Inflammatory macrophage (primary cell): ENCODE data around the gene NAV2.

Experiments used
- DNase-seq, 2 donors: peaks; one replicate each; pipeline ENCODE4 v3.0.0-alpha.2; 2020 to 2022

NAV2 gene

DNA sequence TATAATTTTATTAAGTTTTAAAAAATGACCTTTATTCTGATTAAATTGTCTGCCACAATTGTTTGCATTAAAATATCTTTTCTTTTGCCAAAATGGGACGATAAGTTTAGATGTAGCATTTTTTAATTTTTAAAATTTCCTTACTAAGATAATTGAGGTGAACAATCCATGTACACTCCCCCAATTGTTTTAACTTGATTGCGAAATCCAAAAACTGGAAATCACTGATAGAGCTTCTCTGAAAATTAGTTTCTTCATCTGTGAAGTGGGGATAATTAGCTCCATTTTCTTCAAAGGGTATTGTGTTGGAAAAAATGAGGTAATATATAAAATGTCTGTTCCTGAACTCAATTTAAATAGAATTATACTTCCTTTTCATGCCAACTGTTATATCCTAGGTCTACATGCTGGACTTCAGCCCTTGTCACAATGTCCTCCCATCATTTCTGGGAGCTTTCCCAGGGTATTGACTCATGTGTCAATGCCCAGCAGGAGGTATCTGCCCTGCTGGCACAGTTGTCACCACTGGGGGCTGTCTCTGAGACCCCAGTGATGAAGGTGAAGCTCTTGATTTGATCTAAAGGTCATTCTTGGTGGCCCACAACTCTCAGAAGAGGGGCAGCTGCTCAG lies 28.7 kb upstream of the NAV2 start:
- DNase-seq = no peak

DNA sequence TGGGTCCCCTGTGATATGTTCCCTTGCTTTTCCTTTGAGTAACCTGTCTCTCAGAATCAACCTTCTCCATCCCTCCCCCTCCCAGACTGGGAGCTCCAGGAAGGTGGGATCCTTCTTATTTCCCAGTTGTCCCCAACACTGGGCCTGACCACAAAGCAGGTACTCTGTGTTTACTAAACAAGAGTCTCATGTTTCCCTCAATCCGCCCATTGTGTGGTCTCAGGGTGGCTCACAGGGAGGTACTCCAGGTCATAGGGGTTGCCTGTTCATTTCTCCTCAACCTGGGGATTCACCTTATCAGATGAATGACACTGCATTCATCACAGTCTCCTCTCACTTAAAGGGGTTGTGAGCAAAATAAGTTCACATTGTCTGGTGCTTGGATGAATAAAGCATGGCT lies 26.4 kb upstream of the NAV2 start:
- DNase-seq = no peak

DNA sequence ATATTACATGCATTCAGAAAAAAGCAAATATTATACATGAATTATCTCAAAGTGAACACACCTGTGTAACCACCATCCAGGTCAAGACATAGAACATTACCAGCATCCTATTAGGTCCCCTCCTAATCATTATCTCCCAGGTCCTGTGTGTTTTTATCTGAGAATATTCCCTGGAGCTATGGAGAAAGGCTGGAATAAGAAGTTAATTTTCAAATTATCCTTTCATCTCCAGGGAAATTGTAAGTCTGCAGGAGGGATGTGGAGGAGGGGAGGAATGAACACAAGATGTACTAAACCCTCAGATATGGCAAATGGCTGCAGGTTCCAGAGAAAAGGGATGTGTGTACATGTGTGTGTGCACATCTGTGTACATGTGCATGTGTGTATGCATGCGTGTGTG lies 25.2 kb upstream of the NAV2 start:
- DNase-seq = no peak

GRCh38 chr11:19689281-19690000 lies 23.2 kb upstream of the NAV2 start:
- no peak for DNase-seq

DNA sequence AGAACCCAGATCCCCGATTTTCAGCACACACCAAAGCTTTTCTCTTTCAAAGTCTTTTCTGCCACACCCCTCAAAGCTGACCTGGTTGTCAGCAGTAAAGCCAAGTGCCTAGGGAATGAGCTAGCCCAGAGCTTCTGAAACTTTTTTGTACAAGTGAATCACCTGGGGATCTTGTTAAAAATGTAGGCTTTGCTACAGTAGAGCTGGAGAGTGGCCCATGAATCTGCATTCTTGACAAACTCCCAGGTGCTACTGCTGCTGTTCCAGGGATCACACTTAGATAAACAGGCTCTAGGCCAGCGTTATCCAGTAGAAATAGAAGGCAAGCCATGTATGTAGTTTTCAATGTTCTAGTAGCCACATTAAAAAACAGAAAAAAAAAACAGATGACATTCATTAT lies 21.8 kb upstream of the NAV2 start:
- DNase-seq = no peak

GRCh38 chr11:19691815-19692500 lies 20.7 kb upstream of the NAV2 start:
- DNase-seq = no peak

GRCh38 chr11:19693146-19693545 lies 19.5 kb upstream of the NAV2 start:
- DNase-seq = no peak

DNA sequence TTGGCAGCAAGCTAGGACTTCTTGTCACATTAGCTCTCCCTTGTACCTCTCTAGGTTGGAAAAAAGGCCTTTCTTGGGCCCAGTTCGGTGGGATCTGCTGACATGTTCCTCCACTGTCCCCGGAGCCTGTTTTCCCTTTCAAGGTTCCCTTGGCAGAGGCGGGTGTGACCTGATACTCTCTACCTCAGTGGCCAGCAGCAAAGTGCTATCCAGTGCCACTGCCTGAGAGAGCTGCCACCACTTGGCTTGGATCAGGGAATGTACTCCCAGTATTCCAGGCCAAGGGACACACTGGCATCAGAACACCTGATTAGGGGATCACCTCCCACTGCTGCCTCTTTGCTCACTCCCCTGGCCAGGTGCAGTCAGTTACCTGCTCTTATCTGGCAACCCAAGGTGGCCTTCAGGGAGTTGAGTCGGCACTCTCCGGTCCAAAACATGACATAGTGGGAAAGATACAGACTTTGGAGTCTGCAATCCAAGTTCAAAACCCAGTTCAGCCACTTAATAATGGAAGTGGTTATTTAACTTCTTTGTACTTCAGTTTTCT lies 17.8 kb upstream of the NAV2 start:
- DNase-seq = no peak

DNA sequence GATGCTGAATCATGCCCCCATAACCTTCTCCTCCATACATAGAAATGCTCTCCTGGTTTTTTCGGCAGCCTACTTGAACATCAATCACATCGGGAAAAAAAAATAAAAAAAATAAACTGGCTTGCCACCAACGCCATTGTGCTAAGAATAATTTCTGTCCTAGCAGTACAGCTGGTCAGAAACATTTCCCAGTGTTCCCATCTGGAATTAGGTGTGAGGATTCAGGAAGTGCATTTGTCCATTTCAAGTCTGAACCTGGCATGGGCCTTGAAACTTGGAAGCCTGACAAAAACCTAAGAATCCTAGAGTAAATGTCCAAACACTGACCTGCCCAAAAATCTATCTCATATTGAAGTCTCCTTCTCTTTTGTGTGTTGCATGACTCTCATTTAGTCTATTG lies 16.6 kb upstream of the NAV2 start:
- DNase-seq = no peak

DNA sequence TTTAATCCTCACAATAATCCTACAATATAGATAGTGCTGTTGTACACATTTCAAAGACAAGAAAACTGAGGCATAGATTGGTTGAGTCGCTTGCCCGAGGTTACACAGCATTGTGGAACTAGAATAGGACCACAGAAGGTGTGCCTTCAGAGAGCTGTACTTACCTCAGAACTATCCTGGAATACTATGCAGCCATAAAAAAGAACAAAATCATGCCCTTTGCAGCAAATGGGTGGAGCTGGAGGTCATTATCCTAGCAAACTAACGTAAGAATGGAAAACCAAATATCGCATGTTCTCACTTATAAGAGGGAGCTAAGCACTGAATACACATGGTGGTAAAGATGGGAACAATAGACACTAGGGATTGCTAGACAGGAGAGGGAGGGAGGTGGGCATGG lies 15.7 kb upstream of the NAV2 start:
- no peak for DNase-seq

DNA sequence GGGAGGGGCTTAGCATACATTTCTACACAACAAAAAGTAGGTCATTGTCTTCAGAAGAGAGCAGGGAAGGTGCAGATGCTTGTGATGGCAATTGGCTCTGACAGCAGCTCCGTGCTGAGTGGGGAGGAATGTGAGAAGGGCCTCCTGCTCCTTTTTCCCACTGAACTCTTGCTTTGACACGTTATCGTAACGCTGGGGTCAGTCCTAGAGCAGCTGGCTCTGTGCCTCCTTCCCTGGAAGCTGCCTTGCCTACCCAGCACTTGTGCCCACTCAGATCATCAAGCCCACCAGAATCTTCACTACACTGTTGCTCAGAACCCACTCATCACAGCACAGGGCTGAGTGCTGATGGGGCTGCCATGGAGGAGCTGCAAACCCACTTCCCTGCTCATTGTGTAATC lies 14.9 kb upstream of the NAV2 start:
- no peak for DNase-seq

DNA sequence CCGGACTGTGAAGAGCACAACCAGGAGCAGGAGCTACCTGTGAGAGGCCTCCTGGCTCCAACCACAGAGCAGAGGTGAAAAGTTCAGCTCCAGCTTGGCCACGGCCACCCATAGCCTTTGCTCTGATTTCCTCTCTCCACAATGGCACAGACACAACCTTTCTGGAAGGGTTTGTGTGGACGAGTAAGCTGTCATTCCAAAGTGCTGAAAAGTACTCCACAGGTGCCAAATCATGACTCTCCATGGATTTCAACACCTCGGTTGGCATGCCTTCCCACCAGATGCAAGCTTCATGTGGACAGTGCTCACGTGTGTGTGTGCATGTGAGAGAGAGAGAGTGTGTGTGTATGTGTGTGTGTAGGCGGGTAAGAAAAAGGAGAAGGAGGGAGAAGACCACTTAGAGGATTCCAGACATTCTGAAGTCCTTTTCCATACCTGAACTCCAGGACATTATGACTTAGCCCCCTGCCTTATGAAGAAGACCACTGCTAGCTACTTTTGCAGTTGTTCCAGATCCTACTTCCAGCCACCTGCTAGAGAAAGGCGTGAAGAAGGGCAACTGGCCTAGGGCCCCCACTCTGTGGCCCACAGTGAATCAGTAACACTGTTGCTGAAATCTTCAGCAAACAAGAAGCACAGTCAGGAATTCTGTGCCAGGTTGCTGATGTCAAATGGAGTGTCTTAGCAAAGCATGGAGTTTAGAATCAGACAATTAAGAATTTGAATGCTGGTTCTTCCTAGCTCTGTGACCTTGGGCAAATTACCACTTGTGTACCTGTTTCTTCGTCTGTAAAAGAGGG lies 13.9 kb upstream of the NAV2 start:
- no peak for DNase-seq

DNA sequence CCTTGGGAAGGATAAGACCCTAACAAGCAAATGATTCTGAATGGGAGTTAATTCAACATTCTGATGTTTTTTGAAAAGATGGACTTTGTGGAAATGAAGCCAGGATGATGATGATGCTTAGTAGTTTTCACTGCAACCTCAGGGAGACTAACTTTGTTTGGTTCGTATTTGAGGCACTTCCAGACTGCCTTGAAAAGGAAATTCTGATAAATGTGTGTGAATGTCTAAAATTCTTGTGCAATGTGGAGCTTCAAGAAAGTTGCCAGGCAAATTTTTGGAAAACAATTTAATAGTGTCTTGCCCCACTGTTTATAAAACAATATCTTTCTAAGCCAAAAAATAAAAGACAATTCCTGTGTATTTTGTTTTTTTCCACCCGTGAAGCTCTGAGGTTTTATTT lies 11.2 kb upstream of the NAV2 start:
- DNase-seq = no peak

DNA sequence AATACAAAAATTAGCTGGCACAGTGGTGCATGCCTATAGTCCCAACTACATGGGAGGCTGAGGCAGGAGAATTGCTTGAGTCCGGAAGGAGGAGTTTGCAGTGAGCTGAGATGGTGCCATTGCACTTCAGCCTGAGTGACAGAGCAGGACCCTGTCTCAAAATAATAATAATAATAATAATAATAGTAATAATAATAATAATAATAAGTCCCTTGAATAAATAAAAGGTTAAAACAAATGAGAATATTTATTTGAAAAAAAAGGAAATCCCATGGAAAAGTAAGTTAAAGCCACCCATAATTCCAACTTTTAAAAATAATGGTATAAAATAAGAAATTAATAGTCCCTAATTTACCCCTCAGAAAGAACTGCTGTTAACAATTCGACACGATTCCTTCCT lies 10.0 kb upstream of the NAV2 start:
- no peak for DNase-seq

DNA sequence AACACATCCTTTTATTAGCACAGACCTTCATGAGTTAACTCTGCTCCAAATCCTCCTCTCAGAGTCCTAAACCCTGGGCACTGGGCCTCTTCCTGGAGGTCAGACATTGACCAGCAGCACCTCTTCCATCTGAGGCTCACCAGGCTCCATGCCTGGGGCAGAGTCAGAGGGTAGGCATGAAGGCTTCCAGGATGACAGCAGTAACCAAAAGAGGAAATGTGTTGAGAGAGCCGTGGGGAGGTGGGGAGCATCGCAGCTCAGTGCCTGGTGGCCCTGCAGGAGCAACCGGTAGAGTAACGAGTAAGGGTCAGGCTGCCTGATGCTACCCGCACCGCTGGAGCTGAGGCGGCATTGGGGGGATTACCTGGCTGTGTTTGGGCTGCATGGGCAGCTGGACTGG lies 9.4 kb upstream of the NAV2 start:
- no peak for DNase-seq

- no peak for DNase-seq
Measured at GRCh38 chr11:19704213-19704612, 8.4 kb upstream of the NAV2 start.

DNA sequence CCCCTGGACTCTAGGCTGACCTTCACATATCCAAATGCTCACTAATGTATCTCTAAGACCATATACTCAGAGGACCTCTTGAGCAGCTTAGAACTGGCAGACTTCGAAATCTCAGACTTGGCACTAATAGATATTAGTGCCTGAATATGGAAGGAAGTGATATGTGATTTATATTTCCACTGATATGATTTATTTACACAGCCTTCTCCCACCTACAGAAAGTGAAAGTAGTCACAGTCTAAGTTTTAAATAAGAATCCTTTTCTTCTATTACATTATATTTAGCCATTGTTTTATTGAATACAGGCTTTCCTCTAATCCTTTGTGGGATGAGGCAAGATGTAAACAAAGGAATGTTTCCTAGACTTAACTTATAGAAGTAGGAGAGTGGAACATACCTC lies 6.7 kb upstream of the NAV2 start:
- DNase-seq = no peak

DNA sequence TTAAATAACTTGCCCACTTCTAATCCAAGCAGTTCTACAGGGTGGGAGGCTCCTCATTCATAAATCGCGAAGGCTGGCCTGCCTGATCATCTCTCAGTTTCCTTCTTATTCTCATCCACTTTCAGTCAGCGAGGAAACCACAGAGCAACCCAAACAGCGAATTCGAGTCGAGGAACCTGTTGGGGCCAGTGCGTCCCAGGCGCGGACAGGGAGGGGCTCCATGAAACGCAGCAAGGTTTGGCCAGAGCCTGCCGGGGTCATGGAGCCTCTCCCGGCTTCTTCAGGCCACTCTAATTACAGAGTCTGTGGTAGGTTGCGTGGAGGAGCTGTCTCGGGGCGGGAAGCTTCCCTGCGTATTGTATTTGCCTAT lies 741 bp upstream of the NAV2 start:
- no peak for DNase-seq

GRCh38 chr11:19713196-19714021 lies 772 bp downstream of the NAV2 start:
- DNase-seq = no peak

GRCh38 chr11:19714022-19714386 lies 1.4 kb downstream of the NAV2 start:
- no peak for DNase-seq

GRCh38 chr11:19714387-19715363 lies 2.0 kb downstream of the NAV2 start:
- no peak for DNase-seq
